KG1 (cell line): ENCODE measurements around the gene EGFLAM.
A peak's percentile ranks its signal among the peaks of the same experiment; 100 is the strongest.

Experiments used
- DNase-seq: peaks from one replicate; lab custom pipeline; 2025; lab: John Stamatoyannopoulos, UW

Gene EGFLAM

DNA sequence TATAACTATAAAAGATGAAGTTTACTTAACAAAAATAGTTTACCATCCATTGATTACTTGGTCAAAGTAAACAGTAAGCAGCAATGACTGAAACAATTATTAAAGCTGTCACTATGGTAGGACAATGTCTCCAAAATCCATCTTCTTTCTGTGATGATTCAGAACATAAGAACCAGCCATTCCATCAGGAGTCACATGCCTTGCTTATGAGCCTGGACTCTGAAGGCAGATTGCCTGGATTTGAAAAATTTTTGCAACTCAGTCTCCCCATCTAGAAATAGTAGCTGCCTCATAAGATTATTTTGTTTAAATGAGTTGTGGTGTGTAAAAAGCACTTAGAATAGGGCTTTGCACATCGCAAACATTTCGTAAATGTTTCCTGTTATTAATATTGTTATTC, 161.9 kb downstream of the EGFLAM start:
- DNase-seq, result no peak

- DNase-seq, result no peak
These were observed 162.5 kb downstream of the EGFLAM start for GRCh38 chr5:38420691-38421390.

DNA sequence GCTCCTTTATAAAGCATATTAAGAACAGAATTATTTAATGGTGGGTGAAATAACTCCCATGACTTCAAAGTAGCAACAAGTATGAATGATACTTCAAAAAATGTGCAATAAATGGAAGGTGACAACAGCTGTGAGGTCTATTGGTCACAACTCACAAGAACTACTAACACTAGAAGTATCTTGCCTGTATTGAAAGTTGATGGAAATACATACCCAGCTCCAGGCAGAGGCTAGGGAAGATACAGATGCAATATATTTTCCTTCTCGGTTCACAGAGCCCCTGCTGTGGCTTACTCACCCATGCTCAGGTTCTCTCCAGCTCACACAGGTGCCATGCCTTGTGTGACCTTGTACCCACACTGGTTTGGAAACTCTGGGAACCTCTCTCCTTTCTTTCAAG, 164.3 kb downstream of the EGFLAM start:
- DNase-seq, result no peak

- no peak for DNase-seq
These were observed 165.2 kb downstream of the EGFLAM start for GRCh38 chr5:38423276-38424147.

GRCh38 chr5:38424148-38425060, 166.0 kb downstream of the EGFLAM start:
- DNase-seq, result no peak

DNA sequence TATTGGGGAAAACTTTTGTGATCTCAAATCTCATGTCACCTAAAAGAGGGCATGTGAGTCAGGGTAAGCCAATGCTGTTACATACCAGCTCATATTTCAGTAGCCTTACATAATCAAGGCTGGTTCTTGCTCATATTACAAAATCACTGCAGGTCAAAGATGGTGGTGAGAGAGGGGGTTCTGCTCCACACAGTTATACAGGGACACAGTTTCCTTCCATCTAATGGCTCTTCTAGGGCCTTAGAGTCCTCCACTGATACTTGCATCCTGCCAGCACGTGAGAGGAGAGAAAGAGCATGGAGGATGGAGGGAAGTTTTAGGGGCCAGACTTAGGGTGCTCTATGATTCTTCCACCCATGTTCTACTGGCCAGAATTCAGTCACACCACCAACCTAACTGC, 168.1 kb downstream of the EGFLAM start:
- no peak for DNase-seq

DNA sequence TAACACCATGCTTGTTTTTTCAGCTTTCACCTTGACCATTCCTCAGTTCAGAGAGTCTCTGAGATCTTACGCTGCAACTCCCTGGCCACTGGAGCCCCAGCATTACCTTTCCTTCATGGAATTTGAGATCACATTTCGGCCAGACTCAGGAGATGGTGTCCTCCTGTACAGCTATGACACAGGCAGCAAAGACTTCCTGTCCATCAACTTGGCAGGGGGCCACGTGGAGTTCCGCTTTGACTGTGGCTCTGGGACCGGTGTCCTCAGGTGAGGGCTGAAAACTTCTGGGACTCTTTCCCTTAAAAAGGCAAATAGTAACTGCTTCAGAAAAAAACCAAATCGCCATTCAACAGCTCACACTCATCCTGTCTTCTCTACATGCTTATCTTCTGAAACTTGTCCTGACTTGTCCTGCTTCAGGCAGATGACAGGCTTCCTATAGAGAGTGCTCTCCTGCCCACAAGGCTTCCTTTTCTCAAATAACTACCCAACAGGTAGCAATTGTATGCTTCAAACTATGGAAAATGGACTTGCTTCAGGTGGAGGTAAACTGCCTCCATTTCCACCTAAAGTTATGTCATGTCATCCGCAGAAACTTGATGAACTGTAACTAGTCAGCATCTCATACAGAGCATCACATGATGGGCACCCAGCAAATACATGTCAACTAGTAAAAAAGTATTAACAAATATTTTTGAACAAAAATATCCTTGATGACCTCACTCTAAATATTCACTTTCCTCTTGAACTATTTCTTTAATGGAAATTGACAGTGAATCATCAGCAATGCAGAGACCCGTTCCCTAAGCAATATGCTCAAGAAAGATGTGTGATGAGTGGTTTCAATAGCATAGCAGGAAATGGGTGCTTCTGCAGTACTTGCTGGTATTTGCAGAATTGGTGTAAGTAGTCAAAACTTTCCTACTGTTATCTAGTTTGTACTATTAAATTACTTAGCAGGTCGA, 168.9 kb downstream of the EGFLAM start:
- no peak for DNase-seq

- DNase-seq, result no peak
These were observed 173.0 kb downstream of the EGFLAM start for GRCh38 chr5:38431242-38431853.

GRCh38 chr5:38433160-38433861, 175.0 kb downstream of the EGFLAM start:
- DNase-seq, result no peak

DNA sequence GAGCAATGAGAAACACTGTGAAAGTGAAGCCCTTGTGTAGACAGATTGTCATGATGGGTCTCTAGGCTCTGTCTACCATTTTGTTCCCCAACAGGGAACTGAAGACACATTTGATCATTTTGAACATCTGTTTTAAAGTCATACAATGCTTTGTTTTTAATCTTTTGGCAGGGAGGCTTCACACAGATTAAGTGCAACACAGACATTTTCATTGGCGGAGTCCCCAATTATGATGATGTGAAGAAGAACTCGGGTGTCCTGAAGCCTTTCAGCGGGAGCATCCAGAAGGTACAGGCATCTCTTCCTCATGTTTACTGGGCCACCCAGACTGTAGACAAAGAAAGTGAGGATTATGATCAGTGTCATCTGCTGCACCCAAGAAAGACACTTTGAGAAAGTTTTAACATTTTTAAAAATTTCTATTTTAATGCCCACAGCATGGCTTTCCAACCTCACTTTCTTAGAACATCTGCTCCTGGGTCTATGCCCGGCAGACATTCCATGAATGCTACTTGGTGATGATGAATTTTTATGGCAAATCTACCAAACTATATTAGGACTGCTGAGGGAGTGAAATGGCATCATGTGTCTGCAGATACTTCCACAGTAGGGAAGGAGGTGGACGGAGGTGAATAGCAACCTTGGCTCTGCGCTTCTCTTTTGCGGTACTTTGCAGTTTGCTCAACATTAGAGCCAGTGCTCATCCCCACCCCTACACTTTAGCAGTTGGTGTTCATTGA, 176.8 kb downstream of the EGFLAM start:
- DNase-seq, result no peak

- no peak for DNase-seq
These were observed 180.4 kb downstream of the EGFLAM start for GRCh38 chr5:38438757-38439156.

DNA sequence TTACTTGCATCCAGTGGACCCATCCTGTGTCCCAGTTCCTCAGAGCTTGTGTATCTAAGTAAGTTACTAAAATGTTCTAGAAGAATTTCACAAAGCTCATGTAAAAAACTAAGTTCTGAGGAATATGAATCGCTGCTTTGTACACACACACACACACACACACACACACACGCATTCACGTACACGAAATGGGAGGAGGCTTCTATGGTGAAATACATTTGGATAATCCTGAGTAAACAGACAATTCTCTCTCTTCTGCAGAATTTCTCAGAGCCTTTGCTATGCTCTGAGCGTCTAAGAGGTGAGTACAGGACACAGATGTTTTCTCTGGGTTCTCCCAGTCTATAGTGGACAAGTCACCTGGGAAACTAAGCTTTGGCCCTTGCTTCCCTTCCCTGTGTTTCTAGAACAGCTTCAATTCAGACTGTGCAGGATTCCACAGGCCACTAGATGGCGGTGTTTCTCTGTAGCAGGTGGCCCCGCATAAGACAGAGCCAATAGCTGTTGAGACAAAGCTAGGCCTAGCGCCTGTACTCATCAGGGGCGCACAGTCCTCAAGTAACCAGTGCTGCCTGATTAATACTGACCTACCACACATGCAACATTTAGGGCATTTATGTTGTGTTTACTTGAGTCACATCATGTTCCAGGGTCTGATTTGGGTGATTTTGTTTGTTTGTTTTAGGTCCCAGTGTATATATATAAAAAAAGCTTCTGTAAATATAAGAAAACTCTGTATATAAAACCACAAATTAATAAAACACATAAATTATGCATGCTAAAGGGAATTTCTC, 183.3 kb downstream of the EGFLAM start:
- DNase-seq, result peak; percentile 58

GRCh38 chr5:38442247-38442573, 183.9 kb downstream of the EGFLAM start:
- DNase-seq, result no peak

DNA sequence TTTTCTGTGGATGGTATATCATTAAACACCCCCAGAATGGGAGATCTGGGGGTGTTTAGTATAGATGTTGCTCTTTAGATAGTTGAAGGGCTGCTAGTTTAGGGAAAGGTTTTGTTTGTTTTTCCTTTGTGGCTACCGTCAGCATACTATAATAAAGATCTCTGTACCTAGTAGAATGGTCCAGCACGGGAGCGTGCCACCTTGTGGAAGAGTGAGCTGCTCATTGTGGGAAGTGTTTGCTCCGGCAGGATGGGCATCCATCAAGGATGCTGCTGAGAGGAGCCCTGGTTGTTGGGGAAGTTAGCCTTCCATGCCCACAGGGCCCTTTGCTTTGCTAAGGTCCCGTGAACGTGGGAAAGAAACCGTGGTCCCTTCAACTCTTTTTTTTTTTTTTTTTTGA, 185.0 kb downstream of the EGFLAM start:
- no peak for DNase-seq

GRCh38 chr5:38445374-38446028, 187.1 kb downstream of the EGFLAM start:
- no peak for DNase-seq

GRCh38 chr5:38446029-38446522, 187.7 kb downstream of the EGFLAM start:
- DNase-seq, result no peak

GRCh38 chr5:38447056-38447455, 188.7 kb downstream of the EGFLAM start:
- DNase-seq, result no peak

DNA sequence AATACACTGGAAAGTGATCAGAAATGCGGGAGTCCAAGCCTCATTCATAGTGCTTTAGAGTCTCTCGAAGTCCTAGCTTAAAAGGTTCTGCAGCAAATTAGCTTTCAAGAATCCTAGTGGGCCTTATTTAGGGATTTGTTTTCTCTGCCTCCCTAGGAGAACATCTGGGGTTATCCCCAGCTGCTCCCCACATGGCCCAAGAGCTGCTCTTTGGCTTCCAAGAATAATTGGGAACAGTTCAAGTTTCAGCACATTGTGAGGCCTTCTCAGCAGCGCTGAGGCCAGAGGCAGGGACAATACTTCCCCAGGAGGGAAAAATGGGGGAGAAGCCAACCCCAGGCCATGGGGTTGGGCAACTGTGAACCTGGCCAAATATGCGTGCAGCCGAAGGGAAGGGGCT, 189.4 kb downstream of the EGFLAM start:
- no peak for DNase-seq
